Lower leg skin (tissue), 3 donors: ENCODE measurements around the gene ELL.

Experiments
- CTCF ChIP-seq, 3 donors: fragments of 450-650 bp; IDR thresholded peaks; one replicate each; pipeline ENCODE4 v1.5.1; 2016; ENCODE audit warnings: antibody characterized with exemption in 3 of 3, mild to moderate bottlenecking in 3 of 3, moderate library complexity in 2 of 3
- POLR2A ChIP-seq, 2 donors: fragments of 450-650 bp; IDR thresholded peaks; one replicate each; pipeline ENCODE4 v1.6.1; 2016 to 2017; ENCODE audit warnings: antibody characterized with exemption in 2 of 2, mild to moderate bottlenecking in 1 of 2, moderate library complexity in 1 of 2

GRCh38 chr19:18543814-18544475 lies 22.1 kb upstream of the ELL start:
- TF ChIP-seq CTCF (IDR thresholded peaks at IDR 0.05) (no peak), POLR2A (IDR thresholded peaks at IDR 0.05) (no peak)
